ENCODE data around the gene VWDE. TPM values are rescaled to one million over a fixed set of nuclear protein-coding genes. Genes with fewer than 3 reads are reported as not detected.
A peak's percentile ranks its signal among the peaks of the same experiment; 100 is the strongest.

VWDE gene
- total and polyA plus RNA-seq, 2 of the 8 experiments (the other 6 are each of a cell fraction or from before 2014, with no cell fraction given) = 11.0 to 21.2 TPM

GRCh38 chr7:12409097-12409711 is 5.5 kb upstream of the VWDE start:
- no peak overlapping the region for H3K4me3 ChIP-seq (ENCODE audit: extremely low read depth in 1 of 4, insufficient read depth in 2 of 4, low read depth in 3 of 4, low read length in 4 of 4)
- no peaks in the 10 kb centered on the region; a peak in 1 of 4 replicates for H3K9me3 ChIP-seq (ENCODE audit: insufficient read depth in 2 of 2, low read depth in 1 of 2, low read length in 1 of 2)
- ChIA-PET POLR2A (ENCODE audit: partially characterized antibody) (interaction anchor here (0.7 to 1.3 kb wide), 4 partner anchors 11 to 334 kb away, joined by 3 to 4 read pairs (median 3); no protein-coding TSS in a partner anchor), CTCF (ENCODE audit: partially characterized antibody) (interaction anchor here (1.0 to 2.6 kb wide), 9 partner anchors 14 to 854 kb away, joined by 3 to 12 read pairs (median 3); no protein-coding TSS in a partner anchor)
- H3K56ac ChIP-seq (replicated peaks; ENCODE audit: insufficient read length, low read depth, low read length) = no peak overlapping the region
- no peak overlapping the region for H4K5ac ChIP-seq (ENCODE audit: insufficient read length, low read depth, low read length)
- no peak overlapping the region for H3K23ac ChIP-seq (ENCODE audit: insufficient read length)
- H2BK15ac ChIP-seq (ENCODE audit: low read length) = no peak overlapping the region
- FAIRE-seq = peak; percentile 68
- H3K18ac ChIP-seq (ENCODE audit: extremely low read depth, low read length) = peak overlapping the region; percentile 52; the same call in 1 of the 2 replicates
- H3K79me1 ChIP-seq (ENCODE audit: low read depth, low read length) = no peaks in the 10 kb centered on the region
- H3K23me2 ChIP-seq (ENCODE audit: low read depth, low read length) = peaks cover 5% of the 10 kb centered on the region; the same call in 1 of the 2 replicates
- peak overlapping the region; percentile 69 for H2BK120ac ChIP-seq (replicated peaks; ENCODE audit: low read depth, low read length)
- H3K14ac ChIP-seq (ENCODE audit: insufficient read length) = peak overlapping the region; percentile 5
- H3K27ac ChIP-seq (ENCODE audit: low read depth, low read length) = no peak overlapping the region
- no peak for DNase-seq (ENCODE audit: low read depth in 1 of 2, low spot score in 2 of 2)
- peak overlapping the region; percentile 50; the same call in 1 of the 2 replicates for H2BK20ac ChIP-seq (ENCODE audit: low read length)
- no peak overlapping the region for H4K8ac ChIP-seq (ENCODE audit: extremely low read depth, insufficient read depth, low read length)
- H3K4ac ChIP-seq (replicated peaks; ENCODE audit: insufficient read length, low read depth, low read length) = peak overlapping the region; percentile 57
- no peak overlapping the region for H2BK5ac ChIP-seq (ENCODE audit: low read depth, low read length)
- H2AFZ ChIP-seq (ENCODE audit: low read length) = peak overlapping the region; percentile 78; the same call in 1 of the 2 replicates
- peaks cover 0 to 7% (median 0%) of the 10 kb centered on the region in 4 experiments; a peak in 3 of 7 replicates for H3K4me1 ChIP-seq (replicated peaks in 1 of 4; ENCODE audit: control insufficient read depth in 3 of 4, insufficient read depth in 4 of 4, low read length in 3 of 4)
- H3K4me2 ChIP-seq (ENCODE audit: insufficient read depth in 1 of 2, low read depth in 2 of 2, low read length in 2 of 2) = no peak overlapping the region; a peak in 1 of 4 replicates
- H2AK5ac ChIP-seq (ENCODE audit: low read depth, low read length) = no peak overlapping the region
- no peak overlapping the region for H4K91ac ChIP-seq (replicated peaks; ENCODE audit: insufficient read length, low read length)
- no peak overlapping the region; a peak in 1 of 7 replicates for H3K9ac ChIP-seq (replicated peaks in 1 of 4; ENCODE audit: extremely low read depth in 1 of 4, low read depth in 3 of 4, low read length in 3 of 4)
- H4K20me1 ChIP-seq (replicated peaks in 1 of 2; ENCODE audit: control insufficient read depth in 1 of 2, insufficient read depth in 2 of 2, low read length in 2 of 2) = no peaks in the 10 kb centered on the region
- 0 out of 2 replicates have a peak overlapping the region, but pooled peaks have one; percentile 35 for H2BK12ac ChIP-seq (ENCODE audit: low read depth, low read length)
- H3K27me3 ChIP-seq (replicated peaks in 1 of 4; ENCODE audit: control insufficient read depth in 3 of 4, extremely low read depth in 1 of 4, insufficient read depth in 3 of 4, low read length in 3 of 4) = no peaks in the 10 kb centered on the region
- H3K36me3 ChIP-seq (ENCODE audit: control insufficient read depth in 2 of 4, insufficient read depth in 4 of 4, low read length in 3 of 4) = no peaks in the 10 kb centered on the region
- 75% methylated on average over 4 of the region's 4 CpGs; no CpG with 5 or more reads in 1 of the 2 experiments for WGBS, 2 experiments (ENCODE audit: extremely low coverage in 1 of 2, insufficient coverage in 1 of 2, insufficient read length in 1 of 2, insufficient replicate concordance in 2 of 2, low coverage in 1 of 2, low lambda C conversion rate in 2 of 2, missing lambda C conversion rate in 1 of 2)
- no peaks in the 10 kb centered on the region for H3K79me2 ChIP-seq (ENCODE audit: control insufficient read depth in 1 of 2, insufficient read depth in 2 of 2, low read length in 2 of 2)
- TF ChIP-seq SIRT6 (IDR thresholded peaks at IDR 0.05; ENCODE audit: low read length) (no peak), CHD1 (IDR thresholded peaks at IDR 0.05; ENCODE audit: low read depth, low read length) (no peak), KDM4A (IDR thresholded peaks at IDR 0.05; ENCODE audit: low read depth, low read length, severe bottlenecking) (no peak), JUND (IDR thresholded peaks at IDR 0.05; ENCODE audit: low read length) (no peak), EZH2 (IDR thresholded peaks at IDR 0.05; ENCODE audit: low read depth, low read length, severe bottlenecking) (no peak), ATF3 (IDR thresholded peaks at IDR 0.05; ENCODE audit: insufficient read depth, low read depth, low read length) (no peak), CTBP2 (IDR thresholded peaks at IDR 0.05; ENCODE audit: borderline replicate concordance, insufficient read depth, insufficient read length, low read length) (no peak), CREB1 (IDR thresholded peaks at IDR 0.05) (no peak), BCL11A (IDR thresholded peaks at IDR 0.05; ENCODE audit: low read depth in 2 of 2, low read length in 2 of 2) (no peak)
- TF ChIP-seq, protein P1, sequence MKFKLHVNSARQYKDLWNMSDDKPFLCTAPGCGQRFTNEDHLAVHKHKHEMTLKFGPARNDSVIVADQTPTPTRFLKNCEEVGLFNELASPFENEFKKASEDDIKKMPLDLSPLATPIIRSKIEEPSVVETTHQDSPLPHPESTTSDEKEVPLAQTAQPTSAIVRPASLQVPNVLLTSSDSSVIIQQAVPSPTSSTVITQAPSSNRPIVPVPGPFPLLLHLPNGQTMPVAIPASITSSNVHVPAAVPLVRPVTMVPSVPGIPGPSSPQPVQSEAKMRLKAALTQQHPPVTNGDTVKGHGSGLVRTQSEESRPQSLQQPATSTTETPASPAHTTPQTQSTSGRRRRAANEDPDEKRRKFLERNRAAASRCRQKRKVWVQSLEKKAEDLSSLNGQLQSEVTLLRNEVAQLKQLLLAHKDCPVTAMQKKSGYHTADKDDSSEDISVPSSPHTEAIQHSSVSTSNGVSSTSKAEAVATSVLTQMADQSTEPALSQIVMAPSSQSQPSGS (IDR thresholded peaks at IDR 0.05; ENCODE audit: low read length) = no peak

Measured in H1 (cell line).